Stimulated activated CD4-positive, alpha-beta T cell treated with anti-CD3 and anti-CD28 coated beads, TNF-alpha, amount 100 ng/mL, for 1 hour (primary cell): Measurements from ENCODE around the gene XPO6.
A peak's percentile ranks its signal among the peaks of the same experiment; 100 is the strongest.

Experiments
- DNase-seq, 3 donors: peaks; one replicate each; pipeline ENCODE4 v3.0.0-alpha.2; 2020; ENCODE audit warnings: low read depth in 3 of 3, low spot score in 1 of 3

Gene XPO6

DNA sequence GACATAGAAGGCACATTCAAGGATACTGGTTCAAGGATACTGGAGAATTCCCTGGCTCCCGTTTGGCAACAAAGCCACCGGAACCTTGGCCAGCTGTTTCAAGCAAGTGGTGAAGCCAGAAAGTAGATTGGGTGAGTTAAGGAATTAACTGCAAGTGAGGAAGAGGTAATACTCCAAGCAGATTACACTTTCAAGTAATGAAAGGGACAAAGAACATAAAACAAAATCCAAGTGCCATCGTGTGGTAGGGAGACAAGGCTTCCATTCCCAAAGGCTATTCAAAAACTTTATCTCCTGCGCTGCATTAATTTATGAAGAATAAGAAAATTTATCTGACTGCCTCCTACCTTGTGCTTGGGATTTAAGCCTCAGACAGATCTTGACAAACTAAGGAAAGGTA, 27.8 kb downstream of the XPO6 start:
- DNase-seq, result no peak

- DNase-seq, result no peak
Measured at GRCh38 chr16:28183484-28183883, 28.3 kb downstream of the XPO6 start.

DNA sequence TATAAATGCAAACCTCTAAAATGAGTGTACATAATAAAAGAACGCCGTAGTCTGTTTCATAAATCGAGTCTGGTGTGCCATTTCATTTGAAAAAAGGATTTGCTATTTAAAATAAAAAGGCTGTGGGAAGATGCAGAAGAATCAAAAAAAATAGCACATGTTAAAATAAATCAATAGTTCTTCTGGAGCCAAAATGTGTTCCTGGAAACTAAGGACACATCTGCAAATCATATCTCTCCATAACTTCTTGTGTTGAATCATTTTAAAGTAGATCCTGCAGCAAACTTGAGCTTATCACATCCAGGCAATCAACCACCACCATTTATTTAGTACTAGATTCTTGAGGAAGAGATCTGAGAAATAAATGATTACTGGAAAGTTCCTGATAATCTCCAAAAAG, 29.0 kb downstream of the XPO6 start:
- no peak for DNase-seq

- peak in 1 of 3 donors; percentile 21 for DNase-seq
Measured at GRCh38 chr16:28182183-28182582, 29.6 kb downstream of the XPO6 start.

- DNase-seq, result no peak
Measured at GRCh38 chr16:28181515-28181914, 30.2 kb downstream of the XPO6 start.

DNA sequence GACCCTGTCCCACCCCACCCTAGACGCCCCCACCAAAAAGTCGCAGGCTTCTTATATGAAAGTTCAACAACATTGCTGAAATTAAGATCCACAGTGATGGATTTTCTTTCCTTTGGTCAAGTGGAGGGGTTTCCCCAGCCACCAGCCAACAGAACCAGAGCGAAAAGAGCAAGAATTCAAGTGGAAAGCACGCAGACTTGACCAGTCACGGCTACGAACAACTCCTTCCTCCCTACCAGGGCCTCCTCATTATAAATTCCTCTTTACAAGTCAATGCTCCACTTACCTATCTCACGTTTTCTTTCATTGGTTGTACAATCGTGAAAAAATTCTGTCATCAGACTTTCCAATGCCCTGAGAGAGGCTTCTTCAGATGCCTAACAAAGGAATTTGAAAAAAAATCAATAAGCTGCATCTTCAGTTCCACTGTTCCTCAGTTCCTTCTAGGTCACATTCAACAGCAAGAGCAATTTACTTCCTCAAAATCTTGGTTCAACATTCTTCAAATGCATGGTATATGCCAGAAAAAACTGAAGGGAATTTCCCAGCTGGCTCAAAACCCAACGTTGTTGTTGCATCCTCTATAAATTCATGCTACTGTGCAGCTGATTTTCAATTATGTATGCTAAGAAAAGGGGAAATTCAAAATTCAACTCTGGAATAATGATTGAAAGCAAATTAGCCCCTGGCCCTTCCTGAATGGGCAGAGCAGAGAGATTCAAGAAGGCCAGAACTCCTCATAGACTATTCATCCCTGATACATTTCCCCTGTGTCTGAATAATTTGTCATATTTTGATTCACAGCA, 30.9 kb downstream of the XPO6 start:
- DNase-seq, result no peak

- no peak for DNase-seq
Measured at GRCh38 chr16:28179354-28179753, 32.4 kb downstream of the XPO6 start.

DNA sequence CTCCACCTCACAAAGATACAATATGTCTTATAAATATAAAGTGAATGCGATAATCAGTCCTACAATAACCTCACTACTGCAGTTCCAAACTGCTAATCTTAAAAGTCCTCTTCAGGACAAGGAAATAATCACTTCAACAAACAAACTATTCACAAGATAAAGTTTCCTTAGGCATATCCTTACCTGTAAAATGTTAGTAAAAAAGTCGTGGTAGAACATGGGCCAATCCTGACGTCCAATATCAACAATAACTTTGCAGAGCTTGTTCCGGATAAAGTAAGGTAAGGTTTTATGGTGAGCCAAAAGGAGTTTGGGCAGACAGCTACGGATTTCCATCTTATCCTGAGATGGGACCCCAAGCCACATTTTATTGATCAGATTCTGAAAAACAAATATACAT, 36.0 kb downstream of the XPO6 start:
- DNase-seq, result no peak

DNA sequence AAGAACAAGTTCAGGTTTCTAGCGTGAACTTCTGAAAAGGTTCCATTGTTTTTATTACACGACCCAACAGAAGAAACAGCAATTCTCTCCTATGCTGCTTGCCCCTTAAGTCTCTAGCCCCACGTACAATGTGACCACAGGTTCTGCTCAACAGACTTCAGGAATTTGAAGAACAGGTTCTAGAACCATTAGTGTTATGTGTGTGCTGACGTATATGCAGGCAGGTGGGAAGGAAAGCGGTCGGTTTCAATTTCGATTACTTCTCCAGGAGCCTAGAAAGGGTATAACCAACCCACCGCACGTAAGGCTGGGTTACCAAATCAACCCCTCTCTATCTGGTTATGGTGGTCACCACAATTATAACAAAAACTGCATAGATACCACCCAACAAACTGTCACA, 39.4 kb downstream of the XPO6 start:
- DNase-seq, result no peak

DNA sequence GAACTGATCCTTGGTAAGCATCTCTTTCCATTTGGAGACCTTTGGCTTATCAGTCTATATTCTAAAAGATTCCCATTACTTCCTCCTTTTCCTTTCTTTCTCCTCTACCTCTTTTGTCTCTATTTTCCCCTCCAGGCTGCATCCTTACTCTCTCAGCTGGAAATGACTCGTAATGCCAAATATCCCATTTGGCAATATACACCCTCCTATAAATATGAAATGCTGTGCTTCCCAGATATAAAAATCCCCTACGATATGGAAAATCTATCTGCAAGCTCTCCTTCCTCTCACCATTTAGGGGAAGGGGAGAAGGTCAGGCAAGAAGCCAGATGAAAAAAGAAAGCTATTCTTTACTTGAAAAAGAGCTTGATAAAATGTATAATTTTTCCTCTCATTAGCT, 39.9 kb downstream of the XPO6 start:
- no peak for DNase-seq

GRCh38 chr16:28168991-28169554, 42.7 kb downstream of the XPO6 start:
- DNase-seq, result peak in 2 of 3 donors; percentile 24 to 29

DNA sequence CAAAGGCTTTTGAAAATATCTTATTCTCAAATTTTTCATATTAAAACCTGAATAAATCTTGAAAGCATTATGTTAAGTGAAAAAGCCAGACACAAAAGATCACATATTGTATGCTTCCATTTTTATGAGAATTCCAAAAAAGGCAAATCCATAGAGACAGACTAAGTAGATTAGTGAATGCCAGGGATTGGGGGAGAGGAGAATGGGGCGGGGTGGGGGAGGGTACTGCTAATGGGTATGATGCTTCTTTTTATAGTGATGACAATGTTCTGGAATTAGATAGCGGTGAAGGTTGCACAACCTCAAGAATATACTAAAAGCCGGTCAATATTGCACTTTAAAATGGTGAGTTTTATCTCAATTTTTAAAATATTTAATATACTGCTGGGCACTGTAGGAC, 44.0 kb downstream of the XPO6 start:
- no peak for DNase-seq

DNA sequence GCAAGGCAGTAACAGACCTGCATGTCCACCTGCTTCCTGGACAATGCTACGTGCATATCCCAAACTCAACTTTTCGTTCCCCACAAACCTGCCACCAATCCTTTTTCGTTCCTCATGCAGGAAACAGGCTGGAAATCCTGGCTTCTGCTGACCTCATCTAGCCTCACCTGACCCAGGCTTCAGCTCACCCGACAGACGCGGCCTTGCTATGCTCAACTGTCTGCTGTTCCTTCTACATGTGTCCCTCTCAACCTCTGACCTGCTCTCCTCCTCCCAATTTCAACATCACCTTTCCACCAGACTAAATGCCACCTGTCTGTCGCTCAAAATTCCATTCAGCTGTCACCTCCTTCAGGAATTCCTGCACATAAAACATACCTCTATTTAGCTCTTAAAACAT, 44.5 kb downstream of the XPO6 start:
- no peak for DNase-seq

- no peak for DNase-seq
Measured at GRCh38 chr16:28166394-28167208, 45.2 kb downstream of the XPO6 start.

GRCh38 chr16:28165598-28165997, 46.2 kb downstream of the XPO6 start:
- DNase-seq, result no peak

- DNase-seq, result no peak
Measured at GRCh38 chr16:28164140-28164539, 47.6 kb downstream of the XPO6 start.

- DNase-seq, result no peak
Measured at GRCh38 chr16:28163699-28164098, 48.1 kb downstream of the XPO6 start.

DNA sequence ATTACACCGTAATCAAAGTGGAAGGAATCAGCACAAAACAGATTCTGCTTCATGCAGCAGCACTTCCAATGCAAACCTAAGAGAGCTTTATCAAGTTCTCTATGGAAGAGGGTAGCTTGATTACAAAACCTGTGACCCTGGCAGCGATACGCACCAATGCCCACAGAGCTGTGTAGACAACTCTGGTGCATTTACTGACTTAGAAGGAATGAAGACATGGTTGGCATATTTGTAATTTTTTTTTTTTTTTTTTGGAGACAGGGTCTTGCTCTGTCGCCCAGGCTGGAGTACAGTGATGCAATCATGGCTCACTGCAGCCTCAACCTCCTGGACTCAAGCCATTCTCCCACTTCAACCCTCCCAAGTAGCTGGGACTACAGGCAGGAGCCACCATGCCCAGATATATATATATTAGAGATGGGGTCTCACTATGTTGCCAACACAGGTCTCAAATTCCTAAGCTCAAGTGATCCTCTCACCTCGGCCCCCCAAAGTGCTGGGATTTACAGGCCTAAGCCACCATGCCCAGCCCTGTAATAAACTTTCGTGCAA, 49.4 kb downstream of the XPO6 start:
- DNase-seq, result no peak

- no peak for DNase-seq
Measured at GRCh38 chr16:28161626-28162025, 50.1 kb downstream of the XPO6 start.

- DNase-seq, result no peak
Measured at GRCh38 chr16:28158136-28158535, 53.6 kb downstream of the XPO6 start.

GRCh38 chr16:28156056-28156680, 55.6 kb downstream of the XPO6 start:
- DNase-seq, result no peak
